Spleen (tissue), 7 donors: ENCODE measurements around the gene EHD4.

ENCODE experiments used
- CTCF ChIP-seq, 11 experiments: fragments of 200-600 bp in 7 of 11; fragments of 450-650 bp in 4 of 11; sonication (generic) in 4 of 11; IDR thresholded peaks in 8 of 11; conservative IDR thresholded peaks in 3 of 11; 1 replicate in 7 of 11; 2 replicates in 4 of 11; pipeline versions ENCODE4 v1.4.0 to v1.8.0; 2016 to 2021; ENCODE audit warnings: antibody characterized with exemption in 11 of 11, inconsistent platforms in 4 of 11, mild to moderate bottlenecking in 1 of 11
- POLR2A ChIP-seq, 3 donors: fragments of 450-650 bp; IDR thresholded peaks; one replicate each; pipeline ENCODE4 v1.5.1; 2017; ENCODE audit warnings: antibody characterized with exemption in 3 of 3, mild to moderate bottlenecking in 1 of 3
- POLR2AphosphoS5 ChIP-seq, 3 donors: sonication (generic); formaldehyde crosslinking; IDR thresholded peaks; one replicate each; pipeline ENCODE4 v1.5.1; 2017; ENCODE audit warnings: antibody characterized with exemption in 3 of 3
- donor health status: DM: no; HTN: no; CAD: no; lungs with moderate emphysema.
- donor health status: DM: no; HTN: no; CAD: no.
- donor health status: DM: no; HTN: no; CAD: no.

- TF ChIP-seq CTCF (IDR thresholded peaks at IDR 0.05 in 8 of 11, conservative IDR thresholded peaks at IDR 0.05 in 3 of 11) (no peak), POLR2AphosphoS5 (IDR thresholded peaks at IDR 0.05) (no peak), POLR2A (IDR thresholded peaks at IDR 0.05) (no peak)
Observed at GRCh38 chr15:41855261-41855961, 116.9 kb downstream of the EHD4 start.
